ENCODE measurements around the gene IQCM. TPM values are rescaled to one million over a fixed set of nuclear protein-coding genes. Genes with fewer than 3 reads are reported as not detected.

Gene IQCM
- total and polyA plus RNA-seq, 2 donors (not counting 3 experiments of a cell fraction or from before 2014, with no cell fraction given), result not detected

DNA sequence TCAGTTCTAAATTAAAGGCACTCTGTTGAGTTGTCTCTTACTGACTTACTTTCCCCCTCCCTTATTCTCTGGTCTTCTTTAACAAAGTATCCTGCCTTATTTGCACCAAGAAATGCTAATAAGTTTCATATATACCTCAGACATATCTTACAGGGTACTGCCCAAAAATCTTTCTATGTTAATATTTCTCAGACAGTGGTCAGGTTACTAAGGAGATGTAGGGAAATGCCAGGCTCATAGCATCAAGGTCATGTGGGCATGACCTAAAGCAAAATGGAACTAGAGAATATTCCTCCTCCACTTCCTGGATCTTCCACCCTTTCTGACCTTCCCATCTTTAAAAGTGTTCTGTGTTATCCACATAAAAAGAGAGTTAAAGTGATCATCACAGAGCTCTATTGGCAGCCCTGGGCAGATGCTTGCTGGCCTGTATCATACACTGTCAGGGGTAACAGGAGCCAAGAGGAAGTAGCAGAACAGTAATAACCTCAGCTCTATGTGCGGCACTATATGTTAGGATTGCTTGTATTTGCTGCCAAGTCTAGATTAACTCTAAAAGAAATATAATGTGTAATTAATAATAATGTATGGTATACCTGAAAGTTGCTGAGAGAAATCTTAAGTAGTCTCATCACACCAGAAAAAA is 74.3 kb downstream of the IQCM start:
- Histone ChIP-seq H3K9ac (replicated peaks; ENCODE audit: extremely low read depth, insufficient read depth, low read length) (no peak overlapping the region), H3K27ac (ENCODE audit: insufficient read depth, low read depth, low read length) (no peak overlapping the region), H2AFZ (ENCODE audit: low read depth, low read length) (no peak overlapping the region), H3K36me3 (ENCODE audit: control insufficient read depth in 2 of 2, extremely low read depth in 1 of 2, insufficient read depth in 2 of 2, low read length in 2 of 2) (no peaks in the 10 kb centered on the region), H3K9me1 (replicated peaks; ENCODE audit: control insufficient read depth, extremely low read depth, insufficient read depth, low read length) (no peaks in the 10 kb centered on the region), H4K20me1 (replicated peaks; ENCODE audit: control insufficient read depth, extremely low read depth, insufficient read depth, low read length) (no peaks in the 10 kb centered on the region), H3K9me3 (replicated peaks; ENCODE audit: control insufficient read depth, insufficient read depth, low read length) (no peaks in the 10 kb centered on the region), H3K4me3 (replicated peaks in 1 of 3; ENCODE audit: insufficient read depth in 1 of 3, low read depth in 1 of 3, low read length in 3 of 3) (no peak overlapping the region), H3K4me1 (ENCODE audit: control insufficient read depth, extremely low read depth, insufficient read depth, low read length) (no peaks in the 10 kb centered on the region), H3K4me2 (ENCODE audit: insufficient read depth, low read length) (no peak overlapping the region), H3K27me3 (ENCODE audit: control insufficient read depth in 2 of 2, insufficient read depth in 2 of 2, low read length in 2 of 2) (no peaks in the 10 kb centered on the region), H3K79me2 (ENCODE audit: control insufficient read depth, insufficient read depth, low read length) (no peaks in the 10 kb centered on the region)
- FAIRE-seq, result no peak
- POLR2A ChIA-PET, result no interaction called here
- no peak for DNase-seq (ENCODE audit: low read depth, low spot score)
- dilution Hi-C loops (cut with MboI; ENCODE audit: extremely low pct_ligation_motif_present, low sequenced_read_pairs), result no loop called here
- TF ChIP-seq, protein P1, sequence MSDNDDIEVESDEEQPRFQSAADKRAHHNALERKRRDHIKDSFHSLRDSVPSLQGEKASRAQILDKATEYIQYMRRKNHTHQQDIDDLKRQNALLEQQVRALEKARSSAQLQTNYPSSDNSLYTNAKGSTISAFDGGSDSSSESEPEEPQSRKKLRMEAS (IDR thresholded peaks at IDR 0.05; ENCODE audit: insufficient read depth, insufficient read length), result no peak
- TF ChIP-seq POLR2A (IDR thresholded peaks at IDR 0.05; ENCODE audit: low read depth, low read length), result no peak
- TF ChIP-seq POLR2AphosphoS5 (IDR thresholded peaks at IDR 0.05; ENCODE audit: insufficient read depth, low read depth, low read length), result no peak
- no peak for TF ChIP-seq JUN (IDR thresholded peaks at IDR 0.05; ENCODE audit: borderline replicate concordance, insufficient read depth, insufficient read length, low read depth)
- TF ChIP-seq, protein P2, sequence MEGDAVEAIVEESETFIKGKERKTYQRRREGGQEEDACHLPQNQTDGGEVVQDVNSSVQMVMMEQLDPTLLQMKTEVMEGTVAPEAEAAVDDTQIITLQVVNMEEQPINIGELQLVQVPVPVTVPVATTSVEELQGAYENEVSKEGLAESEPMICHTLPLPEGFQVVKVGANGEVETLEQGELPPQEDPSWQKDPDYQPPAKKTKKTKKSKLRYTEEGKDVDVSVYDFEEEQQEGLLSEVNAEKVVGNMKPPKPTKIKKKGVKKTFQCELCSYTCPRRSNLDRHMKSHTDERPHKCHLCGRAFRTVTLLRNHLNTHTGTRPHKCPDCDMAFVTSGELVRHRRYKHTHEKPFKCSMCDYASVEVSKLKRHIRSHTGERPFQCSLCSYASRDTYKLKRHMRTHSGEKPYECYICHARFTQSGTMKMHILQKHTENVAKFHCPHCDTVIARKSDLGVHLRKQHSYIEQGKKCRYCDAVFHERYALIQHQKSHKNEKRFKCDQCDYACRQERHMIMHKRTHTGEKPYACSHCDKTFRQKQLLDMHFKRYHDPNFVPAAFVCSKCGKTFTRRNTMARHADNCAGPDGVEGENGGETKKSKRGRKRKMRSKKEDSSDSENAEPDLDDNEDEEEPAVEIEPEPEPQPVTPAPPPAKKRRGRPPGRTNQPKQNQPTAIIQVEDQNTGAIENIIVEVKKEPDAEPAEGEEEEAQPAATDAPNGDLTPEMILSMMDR (IDR thresholded peaks at IDR 0.05; ENCODE audit: extremely low read depth in 1 of 2, insufficient read depth in 1 of 2, low read depth in 1 of 2, low read length in 2 of 2), result no peak
- TF ChIP-seq EZH2 (IDR thresholded peaks at IDR 0.05; ENCODE audit: borderline replicate concordance, low read depth, low read length, severe bottlenecking), result no peak
- TF ChIP-seq GATA2 (IDR thresholded peaks at IDR 0.05; ENCODE audit: insufficient read depth, insufficient read length, low read depth, low read length), result no peak
- no peak for TF ChIP-seq FOS (IDR thresholded peaks at IDR 0.05; ENCODE audit: borderline replicate concordance, insufficient read depth, low read length)
- TF ChIP-seq MYC (IDR thresholded peaks at IDR 0.05; ENCODE audit: low read depth, low read length), result no peak
- intact Hi-C loops (cut with micrococcal nuclease), result no loop called here
- CTCF ChIA-PET, result no interaction called here
- BruUV-seq (replicated peaks), result no TSS peak
